Subcutaneous abdominal adipose tissue (tissue), 5 donors: Measurements from ENCODE around the gene PRR5L.
A peak's percentile ranks its signal among the peaks of the same experiment; 100 is the strongest.

Experiments
- H3K27ac ChIP-seq: one replicate; pipeline ENCODE4 v1.7.0; 2013; ENCODE audit warnings: low read depth, mild to moderate bottlenecking, inconsistent platforms, low read length, moderate library complexity
- H3K27me3 ChIP-seq, 5 donors: one replicate each; pipeline ENCODE4 v1.7.0; 2013; ENCODE audit warnings: low read length in 5 of 5, inconsistent platforms in 1 of 5; ENCODE audit not compliant: control insufficient read depth in 5 of 5, insufficient read depth in 4 of 5
- H3K36me3 ChIP-seq, 5 donors: one replicate each; pipeline ENCODE4 v1.7.0; 2013; ENCODE audit warnings: low read length in 5 of 5; ENCODE audit not compliant: control insufficient read depth in 5 of 5, insufficient read depth in 5 of 5
- H3K4me1 ChIP-seq, 5 donors: one replicate each; pipeline ENCODE4 v1.7.0; 2013; ENCODE audit warnings: low read length in 5 of 5, mild to moderate bottlenecking in 3 of 5, moderate library complexity in 1 of 5; ENCODE audit not compliant: control insufficient read depth in 5 of 5, insufficient read depth in 5 of 5
- H3K4me3 ChIP-seq, 5 donors: one replicate each; pipeline ENCODE4 v1.7.0; 2013; ENCODE audit warnings: low read length in 5 of 5, low read depth in 1 of 5
- H3K9ac ChIP-seq, 5 donors: one replicate each; pipeline ENCODE4 v1.7.0; 2013; ENCODE audit warnings: low read length in 5 of 5, mild to moderate bottlenecking in 4 of 5, moderate library complexity in 3 of 5
- H3K9me3 ChIP-seq, 5 donors: one replicate each; pipeline ENCODE4 v1.7.0; 2013; ENCODE audit warnings: low read length in 5 of 5; ENCODE audit not compliant: control insufficient read depth in 5 of 5
- donor health status: healthy.
- donor health status: healthy.
- donor health status: healthy.
- donor health status: healthy.
- donor health status: healthy.

Gene PRR5L

DNA sequence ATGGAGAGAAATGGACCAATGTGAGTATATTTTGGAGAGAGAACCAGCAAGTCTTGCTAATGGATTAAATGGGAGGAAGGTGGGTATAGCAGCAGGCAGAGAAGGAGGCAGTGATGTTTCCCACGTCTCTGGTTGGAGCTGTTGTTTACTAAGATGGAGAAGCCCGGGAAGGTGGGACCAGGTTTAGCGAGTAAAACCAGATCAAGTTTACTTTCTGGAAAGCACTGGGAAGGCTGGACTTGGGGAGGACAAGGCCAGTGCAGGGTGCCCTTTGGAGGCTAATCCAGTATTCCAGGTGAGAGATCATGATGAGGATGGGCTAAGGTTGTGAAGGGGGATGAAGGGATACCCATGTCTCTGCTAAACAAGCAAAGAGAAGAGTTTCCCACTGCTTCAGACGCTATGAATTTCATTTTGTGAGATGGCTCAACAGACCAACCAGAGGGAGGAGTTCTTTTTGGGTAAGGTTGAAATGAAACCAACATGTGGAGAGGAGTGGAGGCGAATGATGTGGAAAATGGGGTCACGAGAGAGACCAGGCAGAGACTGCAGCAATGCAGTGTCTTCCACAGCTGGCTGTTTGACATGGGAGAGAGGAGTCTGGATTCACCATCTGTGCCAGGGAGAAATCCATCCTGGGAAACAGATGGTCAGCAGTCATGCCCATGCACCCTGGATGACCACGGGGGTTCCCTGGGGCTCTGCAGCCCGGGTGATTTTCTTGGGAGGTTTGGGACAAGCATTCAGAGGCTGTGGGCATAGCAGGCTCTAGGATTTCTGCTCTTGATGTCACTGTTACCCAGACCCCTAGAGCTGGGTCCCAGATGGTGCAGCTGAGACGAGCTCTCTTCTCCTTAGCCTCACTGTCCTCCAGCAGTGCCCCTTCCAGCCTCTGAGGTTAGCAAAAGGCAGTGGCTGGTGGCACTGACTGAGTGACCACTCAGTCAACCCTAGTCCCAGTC lies 31.8 kb upstream of the PRR5L start:
- H3K4me3 ChIP-seq: no peak overlapping the region
- no peaks in the 10 kb centered on the region for H3K36me3 ChIP-seq
- no peak overlapping the region for H3K9ac ChIP-seq
- no peak overlapping the region for H3K27ac ChIP-seq
- H3K4me1 ChIP-seq: no peaks in the 10 kb centered on the region
- H3K9me3 ChIP-seq: no peaks in the 10 kb centered on the region
- H3K27me3 ChIP-seq: peaks cover 0 to 3% (median 0%) of the 10 kb centered on the region in 5 donors

DNA sequence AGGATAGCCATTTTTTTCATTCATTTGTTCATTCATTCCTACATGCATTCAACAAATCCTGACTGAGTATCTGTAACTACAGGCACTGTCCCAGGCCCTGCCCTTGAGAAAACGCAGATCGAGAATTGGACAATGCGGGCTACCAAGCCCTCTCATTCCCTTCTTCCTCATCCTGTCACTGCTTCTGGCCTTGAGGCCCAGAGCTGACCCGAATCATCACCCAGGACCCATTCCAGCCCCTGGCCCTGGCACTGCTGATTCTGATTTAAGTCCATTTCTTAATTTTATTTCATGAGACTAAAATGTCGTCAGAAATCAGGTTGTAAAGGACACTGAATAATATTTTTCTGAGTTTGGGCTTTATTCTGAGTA lies 31.1 kb upstream of the PRR5L start:
- Histone ChIP-seq H3K4me1 (no peaks in the 10 kb centered on the region), H3K36me3 (peaks cover 0 to 6% (median 3%) of the 10 kb centered on the region in 5 donors), H3K9me3 (no peaks in the 10 kb centered on the region), H3K27ac (no peak overlapping the region), H3K27me3 (peaks cover 0 to 3% (median 0%) of the 10 kb centered on the region in 5 donors), H3K4me3 (no peak overlapping the region), H3K9ac (peak overlapping the region in 1 of 5 donors; percentile 10)

DNA sequence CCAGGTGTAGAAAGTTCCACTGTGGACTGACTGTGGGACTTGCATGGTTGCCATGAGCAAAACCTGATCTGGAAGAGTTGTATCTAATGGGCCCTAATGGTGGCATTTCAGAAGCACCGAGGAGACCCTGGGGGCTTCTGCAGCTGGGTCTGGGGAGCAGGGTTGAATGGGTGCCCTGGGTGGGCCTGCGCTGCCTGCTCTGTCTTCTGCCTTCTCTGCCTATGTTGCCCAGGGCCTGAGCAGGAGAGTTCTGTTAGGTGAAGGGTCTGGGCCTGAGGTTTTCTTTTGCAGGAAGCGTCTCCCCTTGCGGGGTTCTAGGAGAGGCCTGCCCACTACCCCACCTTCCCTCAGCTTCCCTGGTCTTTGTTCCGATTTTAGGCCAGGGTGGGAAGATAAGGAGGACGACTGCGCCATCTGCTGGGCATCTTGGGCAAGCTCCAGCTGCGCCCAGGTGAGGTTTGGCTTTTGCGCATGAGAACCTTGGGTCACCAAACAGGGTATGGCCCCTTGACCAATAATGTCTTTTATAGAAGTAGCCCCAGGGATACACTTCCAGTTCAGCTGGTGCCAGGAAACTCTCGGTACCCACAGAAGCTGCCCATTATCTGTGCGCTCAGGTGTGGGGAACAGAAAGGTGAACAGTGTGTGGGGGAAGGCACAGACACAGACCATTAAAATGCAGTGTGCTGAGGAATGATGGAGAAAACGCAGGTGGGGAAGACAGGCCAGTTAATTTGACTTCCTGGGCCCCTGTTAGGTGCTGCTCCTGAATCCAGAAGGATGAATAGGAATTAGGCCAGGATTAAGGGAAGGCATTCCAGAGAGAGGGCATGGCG lies 30.1 kb upstream of the PRR5L start:
- H3K36me3 ChIP-seq: peaks cover 0 to 14% (median 10%) of the 10 kb centered on the region in 5 donors
- H3K4me3 ChIP-seq: no peak overlapping the region
- H3K27me3 ChIP-seq: peaks cover 0 to 3% (median 0%) of the 10 kb centered on the region in 5 donors
- no peak overlapping the region for H3K9ac ChIP-seq
- H3K9me3 ChIP-seq: no peaks in the 10 kb centered on the region
- no peak overlapping the region for H3K27ac ChIP-seq
- H3K4me1 ChIP-seq: no peaks in the 10 kb centered on the region

DNA sequence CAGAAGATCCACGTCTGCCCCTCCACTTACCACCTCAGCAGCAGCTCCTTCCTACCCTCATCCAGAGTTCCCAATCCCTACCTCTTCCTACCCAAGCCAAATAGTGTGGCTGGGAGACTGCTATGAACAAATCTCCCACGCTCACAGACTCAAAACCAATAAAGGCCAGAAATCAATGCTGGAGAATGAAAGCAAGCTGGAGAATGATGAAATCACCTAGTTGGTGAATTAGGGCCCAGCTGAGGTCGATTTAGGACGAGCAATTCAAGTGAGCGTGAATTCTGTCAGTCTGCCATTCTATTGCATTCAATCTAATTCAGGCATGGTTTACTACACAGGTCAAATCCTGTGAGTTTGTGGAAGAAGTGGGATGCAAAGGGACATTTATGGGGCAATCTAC lies 29.3 kb upstream of the PRR5L start:
- Histone ChIP-seq H3K4me1 (no peaks in the 10 kb centered on the region), H3K36me3 (peaks cover 0 to 21% (median 17%) of the 10 kb centered on the region in 5 donors), H3K9me3 (no peaks in the 10 kb centered on the region), H3K27me3 (no peaks in the 10 kb centered on the region), H3K27ac (no peak overlapping the region), H3K9ac (no peak overlapping the region), H3K4me3 (no peak overlapping the region)

DNA sequence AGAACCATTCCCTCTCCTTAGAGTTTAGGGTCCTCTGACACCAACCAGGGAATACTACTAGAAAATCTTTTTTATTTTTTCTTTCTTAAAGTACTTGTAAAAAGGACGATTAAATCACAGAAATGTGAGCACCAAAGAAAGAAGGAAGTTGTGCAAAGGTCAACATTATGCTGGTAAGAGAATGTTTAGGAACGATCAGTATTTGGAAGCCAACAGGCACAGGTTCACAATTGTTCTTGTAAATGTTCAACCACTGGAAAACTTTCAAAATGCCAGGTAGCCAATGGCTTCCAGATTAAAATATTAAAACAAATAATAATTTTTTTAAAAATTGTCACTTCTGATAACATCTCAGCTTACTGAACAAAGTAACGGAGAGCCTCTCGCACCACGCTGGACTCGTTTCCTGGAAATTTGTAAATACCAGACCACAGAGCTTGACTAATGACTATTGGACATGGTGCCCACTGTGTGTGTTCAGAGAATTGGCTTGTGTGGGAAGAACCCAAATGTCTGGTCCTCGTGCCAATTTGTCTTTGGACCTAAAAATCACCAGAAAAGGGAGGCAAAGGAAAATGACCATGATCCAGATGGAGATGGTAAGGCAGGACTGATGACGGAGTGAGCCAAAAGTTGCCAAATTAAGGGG lies 27.6 kb upstream of the PRR5L start:
- no peaks in the 10 kb centered on the region for H3K4me1 ChIP-seq
- H3K27me3 ChIP-seq: no peaks in the 10 kb centered on the region
- H3K27ac ChIP-seq: no peak overlapping the region
- no peak overlapping the region for H3K4me3 ChIP-seq
- H3K9ac ChIP-seq: no peak overlapping the region
- H3K36me3 ChIP-seq: peaks cover 8 to 38% (median 34%) of the 10 kb centered on the region in 5 donors
- H3K9me3 ChIP-seq: peaks cover 0 to 7% (median 0%) of the 10 kb centered on the region in 5 donors

DNA sequence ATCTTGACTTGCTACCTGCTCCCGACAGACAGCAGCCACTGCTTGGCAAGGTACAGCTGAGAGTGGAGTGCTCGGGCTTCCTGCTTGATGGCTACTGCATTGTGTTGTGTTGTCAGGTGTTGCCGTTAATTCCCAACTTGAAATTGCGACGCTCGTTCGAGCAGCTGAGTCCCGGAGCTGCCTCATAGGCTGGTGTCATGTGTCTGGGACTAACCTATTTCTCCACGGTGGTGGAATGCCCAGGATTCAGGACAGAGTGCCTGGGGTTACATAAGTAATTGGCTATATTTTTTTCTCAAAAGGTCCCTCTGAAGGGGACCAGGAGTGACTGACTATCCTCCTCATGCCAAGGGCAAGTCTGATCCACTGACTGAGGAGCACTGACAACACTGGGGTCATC lies 25.4 kb upstream of the PRR5L start:
- Histone ChIP-seq H3K4me1 (no peaks in the 10 kb centered on the region), H3K27me3 (no peaks in the 10 kb centered on the region), H3K27ac (no peak overlapping the region), H3K4me3 (no peak overlapping the region), H3K36me3 (peaks cover 17 to 56% (median 49%) of the 10 kb centered on the region in 5 donors), H3K9me3 (peaks cover 0 to 7% (median 0%) of the 10 kb centered on the region in 5 donors), H3K9ac (no peak overlapping the region)

DNA sequence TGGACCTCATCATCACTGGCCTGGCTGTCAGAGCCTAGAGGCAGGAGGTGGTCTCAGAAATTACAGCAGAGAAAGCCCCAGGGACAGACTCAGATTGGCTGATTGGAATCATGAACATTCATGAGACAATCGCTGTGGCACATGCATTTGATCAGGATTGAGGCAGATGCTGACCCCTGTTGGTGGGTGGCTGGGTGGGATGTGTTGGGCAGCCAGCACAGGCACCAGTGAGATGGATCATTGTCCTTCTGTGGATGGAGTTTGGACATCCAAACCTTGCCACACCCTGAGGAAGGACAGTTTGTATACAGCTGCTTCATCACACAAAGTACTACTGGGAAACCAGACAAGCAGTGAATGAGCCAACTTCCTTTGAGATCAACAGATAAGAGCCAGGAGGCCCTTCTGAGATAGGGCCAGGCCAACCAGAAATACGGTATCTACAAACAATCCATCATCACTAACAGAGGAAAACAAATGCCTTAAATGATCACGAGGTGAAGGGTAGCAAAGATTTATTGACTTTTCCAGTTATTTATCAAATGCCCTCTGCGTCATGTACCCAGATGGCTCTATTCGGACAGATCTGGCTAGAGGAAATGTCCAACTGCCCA lies 24.2 kb upstream of the PRR5L start:
- H3K27me3 ChIP-seq: no peaks in the 10 kb centered on the region
- no peak overlapping the region for H3K9ac ChIP-seq
- H3K4me1 ChIP-seq: no peaks in the 10 kb centered on the region
- no peak overlapping the region for H3K27ac ChIP-seq
- peaks cover 19 to 66% (median 59%) of the 10 kb centered on the region in 5 donors for H3K36me3 ChIP-seq
- H3K9me3 ChIP-seq: peaks cover 0 to 7% (median 0%) of the 10 kb centered on the region in 5 donors
- no peak overlapping the region for H3K4me3 ChIP-seq

DNA sequence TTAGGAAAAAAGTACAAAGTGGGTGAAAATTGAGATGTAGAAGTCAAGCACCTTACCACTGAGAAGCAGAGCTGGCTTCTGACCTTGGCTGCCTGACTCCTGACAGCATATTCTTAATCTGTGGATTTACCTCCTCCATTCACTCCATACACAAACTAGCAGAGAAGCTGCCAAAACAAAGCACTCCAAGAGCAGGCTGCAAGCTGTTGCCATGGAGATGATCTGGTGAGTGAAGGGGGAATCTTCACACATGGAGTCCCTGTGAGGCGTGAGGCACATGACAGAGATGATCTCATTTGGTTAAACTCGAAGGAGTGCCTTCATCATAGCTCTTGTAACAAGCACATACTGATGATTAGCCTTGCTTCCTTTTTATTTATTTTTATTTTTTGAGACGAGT lies 23.0 kb upstream of the PRR5L start:
- Histone ChIP-seq H3K4me1 (no peaks in the 10 kb centered on the region), H3K27me3 (no peaks in the 10 kb centered on the region), H3K9me3 (peaks cover 0 to 7% (median 0%) of the 10 kb centered on the region in 5 donors), H3K36me3 (peaks cover 26 to 70% (median 59%) of the 10 kb centered on the region in 5 donors), H3K9ac (no peak overlapping the region), H3K4me3 (no peak overlapping the region), H3K27ac (no peak overlapping the region)

DNA sequence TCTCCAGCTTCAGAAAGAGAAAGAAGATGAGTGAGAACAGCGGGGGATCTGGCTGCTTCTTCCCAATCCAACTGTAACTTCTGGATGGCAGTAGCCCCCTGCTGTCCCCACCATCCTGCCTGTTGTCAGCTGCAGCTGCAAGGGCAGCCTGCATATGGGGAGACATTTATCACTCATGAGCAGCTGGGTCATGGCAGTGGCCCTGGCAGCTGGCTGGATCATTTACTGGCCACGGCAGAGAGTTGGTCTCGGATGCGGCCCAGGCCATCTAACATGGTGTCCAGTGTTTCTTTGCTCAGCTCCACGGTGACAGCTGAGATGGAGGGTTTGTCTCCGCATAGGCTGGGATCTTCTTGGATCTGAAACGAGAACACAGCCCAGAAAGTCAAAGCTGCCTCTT lies 21.7 kb upstream of the PRR5L start:
- Histone ChIP-seq H3K36me3 (peaks cover 26 to 82% (median 72%) of the 10 kb centered on the region in 5 donors), H3K4me3 (no peak overlapping the region), H3K27ac (no peak overlapping the region), H3K9me3 (peaks cover 0 to 7% (median 0%) of the 10 kb centered on the region in 5 donors), H3K9ac (no peak overlapping the region), H3K27me3 (no peaks in the 10 kb centered on the region), H3K4me1 (no peaks in the 10 kb centered on the region)
